ENCODE results near the gene TBX21. TPM values are rescaled to one million over a fixed set of nuclear protein-coding genes. Genes with fewer than 3 reads are reported as not detected.
A peak's percentile ranks its signal among the peaks of the same experiment; 100 is the strongest.

TBX21 gene
- total and polyA plus RNA-seq, 3 experiments from 2014 or later, result 37.8 to 59.6 (median 39.8) TPM

- no peaks in the 10 kb centered on the region for H3K36me3 ChIP-seq (ENCODE audit: insufficient read depth, low read length)
- no peaks in the 10 kb centered on the region for H3K9me3 Mint-ChIP-seq
- POLR2A ChIA-PET, result interaction anchor here (0.6 kb wide), 1 partner anchor 67 kb away, joined by 3 read pairs; no protein-coding TSS in a partner anchor
- H3K36me3 Mint-ChIP-seq, result peaks cover 0 to 4% (median 0%) of the 10 kb centered on the region in 3 donors
- peaks cover 0 to 2% of the 10 kb centered on the region in 2 donors for H3K27me3 Mint-ChIP-seq
- CTCF ChIA-PET, result interaction anchor here (1.0 to 2.3 kb wide), 6 partner anchors 8 to 37 kb away, joined by 3 to 8 read pairs (median 3); partner anchors contain the start of gene TBX21
- H3K4me1 Mint-ChIP-seq, result peaks cover 45 to 62% (median 49%) of the 10 kb centered on the region in 3 donors
- peaks cover 38% of the 10 kb centered on the region for H3K4me1 ChIP-seq (ENCODE audit: insufficient read depth, low read length)
- peak overlapping the region; percentile 51 for H3K27ac ChIP-seq (ENCODE audit: low read depth, low read length)
- DNase-seq, result no peak
- H3K4me3 ChIP-seq (ENCODE audit: low read length), result peak overlapping the region; percentile 53
- peak overlapping the region; percentile 59 to 94 (median 89) for H3K27ac Mint-ChIP-seq
- H3K27me3 ChIP-seq (ENCODE audit: insufficient read depth, low read length, poor library complexity, severe bottlenecking), result no peaks in the 10 kb centered on the region
- no peaks in the 10 kb centered on the region for H3K9me3 ChIP-seq (ENCODE audit: low read length)
- peak overlapping the region; percentile 83 to 95 (median 90) for H3K4me3 Mint-ChIP-seq
These were observed 37.3 kb upstream of the TBX21 start for GRCh38 chr17:47695429-47696376.

GRCh38 chr17:47696717-47697642 is 36.1 kb upstream of the TBX21 start:
- ChIA-PET CTCF (interaction anchor here (0.8 to 7.2 kb wide), 12 partner anchors 9 to 93 kb away, joined by 3 to 84 read pairs (median 4); partner anchors contain the start of genes KPNB1 and TBX21), POLR2A (interaction anchor here (0.6 to 1.1 kb wide), 2 partner anchors 36 to 250 kb away, joined by 3 read pairs; partner anchors contain the start of gene TBX21)
- H3K36me3 ChIP-seq (ENCODE audit: insufficient read depth, low read length), result no peaks in the 10 kb centered on the region
- H3K27ac ChIP-seq (ENCODE audit: low read depth, low read length), result no peak overlapping the region
- Mint-ChIP-seq H3K4me1 (peaks cover 54 to 71% (median 58%) of the 10 kb centered on the region in 3 donors), H3K36me3 (peaks cover 0 to 4% (median 0%) of the 10 kb centered on the region in 3 donors), H3K27ac (peak overlapping the region; percentile 21 to 90 (median 65)), H3K9me3 (no peaks in the 10 kb centered on the region), H3K27me3 (peaks cover 0 to 2% of the 10 kb centered on the region in 2 donors), H3K4me3 (peak overlapping the region in 5 of 7 donors; percentile 44 to 82 (median 62))
- H3K4me3 ChIP-seq (ENCODE audit: low read length), result no peak overlapping the region
- H3K27me3 ChIP-seq (ENCODE audit: insufficient read depth, low read length, poor library complexity, severe bottlenecking), result no peaks in the 10 kb centered on the region
- peaks cover 51% of the 10 kb centered on the region for H3K4me1 ChIP-seq (ENCODE audit: insufficient read depth, low read length)
- no peak for DNase-seq
- H3K9me3 ChIP-seq (ENCODE audit: low read length), result no peaks in the 10 kb centered on the region

DNA sequence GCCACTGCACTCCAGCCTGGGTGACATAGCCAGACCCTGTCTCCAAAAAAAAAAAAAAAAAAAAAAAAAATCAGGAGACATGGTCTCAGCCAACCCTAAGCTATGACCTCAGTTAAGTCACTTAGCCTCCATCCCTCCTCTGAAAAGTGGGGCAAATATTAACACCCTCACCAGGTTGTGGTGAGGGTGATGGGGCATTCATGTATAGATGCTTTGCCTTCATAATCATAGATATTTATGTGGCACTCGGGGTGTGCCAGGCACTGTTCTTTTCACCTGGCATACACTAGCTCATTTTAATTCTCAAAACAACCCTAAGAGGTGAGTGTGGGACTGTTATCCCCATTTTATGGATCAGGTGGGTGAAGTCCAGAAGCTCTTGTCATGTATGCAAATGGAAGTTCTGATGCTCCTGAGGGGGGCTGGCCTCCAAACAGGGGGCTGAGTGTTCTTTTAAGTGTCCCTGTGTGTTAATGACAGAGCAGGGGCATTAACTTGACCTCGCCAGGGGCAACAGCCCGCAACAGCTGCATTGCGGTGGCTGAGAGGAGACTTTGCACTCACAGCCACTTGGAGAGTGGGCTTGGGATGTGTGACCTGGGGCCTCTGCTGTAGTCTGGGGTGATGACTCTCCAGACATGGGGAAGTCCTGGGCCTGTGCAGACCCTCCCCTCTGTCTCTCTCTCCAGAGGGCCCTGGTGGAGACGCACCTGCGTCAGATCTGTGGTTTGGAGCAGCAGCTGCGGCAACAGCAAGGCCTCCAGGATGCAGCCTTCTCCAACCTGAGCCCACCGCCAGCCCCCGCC is 34.9 kb upstream of the TBX21 start:
- Histone ChIP-seq H3K27me3 (ENCODE audit: insufficient read depth, low read length, poor library complexity, severe bottlenecking) (no peaks in the 10 kb centered on the region), H3K9me3 (ENCODE audit: low read length) (no peaks in the 10 kb centered on the region), H3K27ac (ENCODE audit: low read depth, low read length) (no peak overlapping the region), H3K4me1 (ENCODE audit: insufficient read depth, low read length) (peaks cover 55% of the 10 kb centered on the region), H3K36me3 (ENCODE audit: insufficient read depth, low read length) (no peaks in the 10 kb centered on the region), H3K4me3 (ENCODE audit: low read length) (no peak overlapping the region)
- peaks cover 0 to 4% (median 0%) of the 10 kb centered on the region in 3 donors for H3K36me3 Mint-ChIP-seq
- H3K4me1 Mint-ChIP-seq, result peaks cover 53 to 71% (median 56%) of the 10 kb centered on the region in 3 donors
- peaks cover 0 to 2% of the 10 kb centered on the region in 2 donors for H3K27me3 Mint-ChIP-seq
- no peaks in the 10 kb centered on the region for H3K9me3 Mint-ChIP-seq
- POLR2A ChIA-PET, result interaction anchor here (0.6 kb wide), 1 partner anchor 22 kb away, joined by 3 read pairs; no protein-coding TSS in a partner anchor
- H3K27ac Mint-ChIP-seq, result peak overlapping the region in 5 of 8 donors; percentile 32 to 90 (median 51)
- DNase-seq, result peak in 1 of 5 donors; percentile 40
- CTCF ChIA-PET, result interaction anchor here (0.8 to 7.2 kb wide), 17 partner anchors 9 to 92 kb away, joined by 3 to 84 read pairs (median 4); partner anchors contain the start of genes KPNB1 and TBX21
- peak overlapping the region in 4 of 7 donors; percentile 19 to 69 (median 33) for H3K4me3 Mint-ChIP-seq

DNA sequence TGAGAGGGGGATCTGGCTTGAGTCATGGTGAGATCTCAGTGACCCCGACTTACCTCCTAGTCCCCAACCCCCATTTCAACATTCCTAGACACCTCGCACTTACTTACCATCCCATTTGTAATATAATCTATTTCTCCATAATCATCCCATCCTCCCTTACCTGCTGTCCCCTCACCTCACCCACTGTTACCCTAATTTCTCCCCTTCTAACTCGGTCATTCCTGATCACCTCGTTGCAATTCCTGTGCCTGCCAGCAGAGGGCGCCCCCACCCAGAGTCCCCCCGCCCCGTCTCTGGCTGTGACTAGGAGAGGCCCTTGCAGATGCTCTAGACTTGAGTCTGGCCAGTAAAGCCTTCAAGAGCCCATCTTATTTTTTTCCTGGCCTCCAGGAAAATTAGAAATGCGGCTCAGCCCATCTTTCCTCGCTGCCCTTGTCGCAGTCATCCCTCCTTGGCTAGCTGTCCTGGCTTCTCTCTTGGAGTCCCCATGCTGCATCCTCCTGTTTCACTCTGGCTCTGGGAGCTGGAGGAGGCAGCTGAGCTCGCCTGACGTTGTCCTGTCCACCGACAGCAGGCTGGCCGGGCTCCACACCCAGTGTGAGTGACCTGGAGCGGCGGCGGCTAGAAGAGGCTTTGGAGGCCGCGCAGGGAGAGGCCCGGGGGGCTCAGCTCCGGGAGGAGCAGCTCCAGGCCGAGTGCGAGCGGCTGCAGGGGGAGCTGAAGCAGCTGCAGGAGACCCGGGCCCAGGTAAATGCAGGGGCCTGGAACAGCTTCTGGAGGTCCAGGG is 34.1 kb upstream of the TBX21 start:
- Histone ChIP-seq H3K4me3 (ENCODE audit: low read length) (no peak overlapping the region), H3K27ac (ENCODE audit: low read depth, low read length) (no peak overlapping the region), H3K36me3 (ENCODE audit: insufficient read depth, low read length) (no peaks in the 10 kb centered on the region), H3K4me1 (ENCODE audit: insufficient read depth, low read length) (peaks cover 59% of the 10 kb centered on the region), H3K27me3 (ENCODE audit: insufficient read depth, low read length, poor library complexity, severe bottlenecking) (no peaks in the 10 kb centered on the region), H3K9me3 (ENCODE audit: low read length) (no peaks in the 10 kb centered on the region)
- Mint-ChIP-seq H3K27ac (peak overlapping the region in 7 of 8 donors; percentile 1 to 89 (median 63)), H3K4me3 (peak overlapping the region in 4 of 7 donors; percentile 22 to 84 (median 32)), H3K9me3 (no peaks in the 10 kb centered on the region), H3K36me3 (peaks cover 0 to 1% (median 0%) of the 10 kb centered on the region in 3 donors), H3K27me3 (peaks cover 0 to 2% of the 10 kb centered on the region in 2 donors), H3K4me1 (peaks cover 58 to 74% (median 59%) of the 10 kb centered on the region in 3 donors)
- POLR2A ChIA-PET, result interaction anchor here (3.4 kb wide), 1 partner anchor 34 kb away, joined by 20 read pairs; the partner anchor contains the start of gene TBX21
- DNase-seq, result peak; percentile 63 to 85 (median 72)
- CTCF ChIA-PET, result interaction anchor here (0.7 to 7.2 kb wide), 26 partner anchors 8 to 363 kb away, joined by 3 to 84 read pairs (median 4); partner anchors contain the start of genes KPNB1, SCRN2 and TBX21

DNA sequence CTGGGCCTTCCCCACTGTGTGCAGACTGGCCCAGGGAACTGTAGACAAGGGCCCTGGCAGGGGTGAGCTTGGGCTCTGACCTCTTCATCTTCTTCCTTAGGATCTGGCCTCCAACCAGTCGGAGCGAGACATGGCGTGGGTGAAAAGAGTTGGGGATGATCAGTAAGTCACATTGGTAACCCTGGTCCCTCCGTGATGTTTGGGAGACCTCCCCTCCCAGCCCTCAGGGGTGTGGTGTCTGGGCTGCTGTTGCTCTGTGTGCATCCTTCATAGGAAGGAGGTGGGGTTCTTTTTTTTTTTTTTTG is 33.5 kb upstream of the TBX21 start:
- ChIA-PET POLR2A (interaction anchor here (3.4 kb wide), 1 partner anchor 33 kb away, joined by 20 read pairs; the partner anchor contains the start of gene TBX21), CTCF (interaction anchor here (0.7 to 7.2 kb wide), 26 partner anchors 8 to 363 kb away, joined by 3 to 84 read pairs (median 4); partner anchors contain the start of genes KPNB1, SCRN2 and TBX21)
- no peaks in the 10 kb centered on the region for H3K9me3 ChIP-seq (ENCODE audit: low read length)
- no peak overlapping the region for H3K27ac ChIP-seq (ENCODE audit: low read depth, low read length)
- H3K4me3 ChIP-seq (ENCODE audit: low read length), result no peak overlapping the region
- Mint-ChIP-seq H3K27ac (peak overlapping the region; percentile 48 to 92 (median 70)), H3K4me3 (peak overlapping the region in 5 of 7 donors; percentile 36 to 81 (median 51)), H3K4me1 (peaks cover 63 to 80% (median 65%) of the 10 kb centered on the region in 3 donors), H3K27me3 (peaks cover 0 to 2% of the 10 kb centered on the region in 2 donors), H3K9me3 (no peaks in the 10 kb centered on the region), H3K36me3 (peaks cover 0 to 1% (median 0%) of the 10 kb centered on the region in 3 donors)
- DNase-seq, result no peak
- peaks cover 64% of the 10 kb centered on the region for H3K4me1 ChIP-seq (ENCODE audit: insufficient read depth, low read length)
- H3K36me3 ChIP-seq (ENCODE audit: insufficient read depth, low read length), result no peaks in the 10 kb centered on the region
- no peaks in the 10 kb centered on the region for H3K27me3 ChIP-seq (ENCODE audit: insufficient read depth, low read length, poor library complexity, severe bottlenecking)
